ENCODE results near the gene WNT1.

WNT1 gene

DNA sequence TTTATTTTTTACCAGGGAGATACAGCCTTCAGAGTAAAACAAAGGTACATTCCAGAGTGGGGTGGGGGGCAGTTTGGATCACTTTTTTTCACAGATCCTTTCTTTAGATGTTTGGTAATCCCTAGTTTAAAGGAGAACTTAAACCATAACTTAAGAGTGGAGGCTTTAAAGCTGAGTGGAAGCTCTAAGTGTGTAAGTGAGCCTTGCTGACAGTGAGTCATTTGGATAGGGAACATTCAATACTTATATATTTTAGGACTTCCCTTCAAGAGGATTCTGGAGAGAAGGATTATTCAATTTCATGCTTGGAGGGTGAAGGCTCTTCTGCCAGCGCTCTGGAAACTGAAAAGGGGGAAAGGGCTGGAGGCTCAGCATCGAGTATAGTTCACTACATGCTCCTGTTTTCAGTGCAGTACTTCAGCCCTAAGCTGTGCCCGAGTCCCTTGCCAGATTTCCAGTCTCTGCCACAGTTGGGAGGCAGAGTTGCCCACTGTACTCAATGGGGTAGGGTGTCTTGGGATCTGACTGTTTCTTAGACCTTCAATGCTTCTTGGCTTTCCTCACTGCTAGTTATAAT lies 32.1 kb downstream of the WNT1 start:
- no peak for DNase-seq

DNA sequence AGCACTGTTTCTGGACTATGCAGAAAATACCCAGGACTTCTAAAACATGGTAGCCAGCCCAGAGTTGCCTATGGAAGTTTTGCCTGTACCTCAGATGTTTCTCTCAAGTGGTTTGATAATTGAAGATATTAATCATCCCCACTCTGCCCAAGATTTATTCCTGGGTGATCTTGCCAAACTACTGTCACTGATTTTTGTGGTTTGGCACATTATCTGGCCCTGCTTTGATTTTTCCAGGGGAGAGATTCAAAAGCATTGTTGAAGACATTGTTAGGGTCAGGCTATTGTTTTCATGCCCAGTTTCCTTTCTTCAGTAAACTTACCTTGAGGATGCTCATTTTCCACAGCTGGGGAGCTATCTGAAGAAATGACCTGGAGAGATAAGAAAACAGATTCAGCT lies 34.6 kb downstream of the WNT1 start:
- DNase-seq: no peak

DNA sequence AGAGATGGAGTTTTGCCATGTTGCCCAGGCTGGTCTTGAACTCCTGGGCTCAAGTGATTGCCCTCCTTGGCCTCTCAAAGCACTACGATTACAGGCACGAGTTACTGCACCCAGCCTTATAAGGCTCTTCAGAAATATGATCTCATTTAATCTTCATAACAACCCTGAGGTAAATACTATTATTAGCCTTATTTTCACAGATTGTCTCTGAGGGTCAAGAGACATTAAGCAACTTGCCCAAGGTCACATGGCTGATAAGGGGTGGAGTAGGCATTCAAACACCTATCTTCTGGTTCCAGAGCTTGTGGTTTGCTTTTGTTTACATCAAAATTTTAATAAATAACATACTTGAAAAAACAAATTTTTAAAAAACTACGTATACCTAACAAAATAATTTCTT lies 35.3 kb downstream of the WNT1 start:
- no peak for DNase-seq

DNA sequence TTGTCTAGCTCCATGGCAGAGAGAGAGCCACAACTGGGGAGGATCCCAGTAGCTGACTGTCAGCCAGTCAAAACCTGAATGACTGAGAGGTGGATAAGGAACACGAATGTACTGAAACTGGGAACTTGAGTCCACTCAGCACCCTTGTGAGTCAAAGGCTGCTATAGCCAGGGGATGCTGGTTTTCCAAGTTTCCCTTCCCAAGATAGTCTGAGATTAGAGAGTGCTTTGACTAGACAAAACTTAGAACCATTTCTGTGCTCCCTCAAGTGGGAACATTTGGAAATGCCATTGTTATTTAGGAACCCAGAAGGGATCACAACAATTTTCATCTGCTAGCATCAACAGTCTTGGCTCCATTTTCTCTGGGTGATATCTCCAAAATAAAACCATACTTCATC lies 36.4 kb downstream of the WNT1 start:
- peak; percentile 7 to 34 for DNase-seq

DNA sequence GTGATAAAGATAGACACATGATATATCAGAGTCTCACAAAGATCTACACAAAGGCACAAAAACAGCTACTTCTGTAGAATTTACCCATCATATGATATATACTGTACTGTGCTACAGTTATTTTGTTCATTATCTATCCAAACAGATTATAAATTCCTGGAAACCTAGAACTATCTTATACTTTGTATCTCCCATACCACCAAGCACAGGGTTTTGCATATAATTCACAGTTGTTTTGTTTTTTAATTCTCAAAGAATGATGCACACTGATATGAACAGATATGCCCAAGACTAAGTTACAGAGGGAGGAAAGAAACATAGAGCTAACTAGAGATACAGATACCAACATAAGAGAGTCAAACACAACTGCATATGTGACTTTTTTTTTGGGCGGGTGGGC lies 37.1 kb downstream of the WNT1 start:
- no peak for DNase-seq

DNA sequence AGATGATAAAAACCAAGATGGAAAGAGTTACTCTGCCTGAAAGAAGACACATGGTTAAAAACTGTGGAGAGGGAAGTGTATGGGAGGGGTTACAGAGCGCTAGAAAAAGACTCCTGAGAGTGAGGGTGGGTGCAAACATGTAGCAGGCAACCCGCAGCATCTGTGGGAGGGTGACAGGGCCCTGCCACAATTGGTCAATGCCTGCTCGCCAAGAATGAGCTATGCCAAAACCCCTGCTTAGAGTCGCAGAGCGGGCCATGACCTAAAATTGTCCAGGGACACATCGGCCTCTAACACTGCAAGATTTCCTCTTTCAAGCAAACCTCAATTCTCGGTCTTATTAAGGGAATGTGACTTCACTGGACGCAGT lies 39.8 kb downstream of the WNT1 start:
- DNase-seq: peak; percentile 60 to 65

DNA sequence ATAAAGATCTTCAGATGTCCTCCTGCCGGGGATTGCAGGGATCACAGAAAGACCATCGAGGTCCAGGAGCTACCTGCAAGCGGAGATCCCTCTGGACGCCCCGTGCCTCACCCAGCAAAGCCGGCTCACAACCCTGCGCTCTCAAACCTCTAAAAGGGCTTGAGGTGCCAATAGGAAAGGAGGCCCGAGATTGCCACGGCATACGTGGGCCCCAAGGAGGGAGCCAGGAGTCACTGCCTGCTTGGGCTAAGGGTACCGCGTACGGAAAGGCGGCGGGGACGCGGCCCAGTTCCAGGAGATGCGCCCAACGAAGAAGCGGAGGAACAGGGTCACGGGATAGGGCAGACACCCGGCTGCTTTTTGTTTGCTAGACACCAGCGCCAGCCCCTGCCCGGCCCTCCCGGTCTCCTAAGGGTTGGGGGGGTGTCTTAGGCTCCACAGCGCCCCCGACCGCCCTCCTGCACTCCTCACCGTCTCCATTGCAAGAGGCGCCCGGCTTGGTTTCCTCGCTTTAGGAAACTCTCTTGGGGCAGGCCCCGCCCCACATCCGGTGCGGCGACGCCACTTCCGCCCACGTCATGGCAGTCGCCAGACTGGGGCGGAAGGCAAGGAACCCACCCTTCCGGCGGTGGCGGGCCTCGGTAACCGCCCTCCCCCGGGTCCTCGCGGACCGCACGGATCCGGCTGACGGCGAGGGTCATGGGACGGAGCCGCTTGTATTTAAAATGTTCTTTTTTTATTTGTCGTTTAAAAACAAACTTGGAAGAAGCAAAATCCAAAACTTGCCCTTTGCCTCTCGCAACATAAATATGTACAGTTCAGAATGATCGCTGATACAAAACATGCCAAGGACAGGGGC lies 40.4 kb downstream of the WNT1 start, which contains the start of gene PRKAG1:
Gene PRKAG1, minus strand, starts transcription at position 516 of the 859 bp plus-strand sequence. Its CDS starts 36 bp downstream, at position 480.
- peak; percentile 96 to 97 for DNase-seq

DNA sequence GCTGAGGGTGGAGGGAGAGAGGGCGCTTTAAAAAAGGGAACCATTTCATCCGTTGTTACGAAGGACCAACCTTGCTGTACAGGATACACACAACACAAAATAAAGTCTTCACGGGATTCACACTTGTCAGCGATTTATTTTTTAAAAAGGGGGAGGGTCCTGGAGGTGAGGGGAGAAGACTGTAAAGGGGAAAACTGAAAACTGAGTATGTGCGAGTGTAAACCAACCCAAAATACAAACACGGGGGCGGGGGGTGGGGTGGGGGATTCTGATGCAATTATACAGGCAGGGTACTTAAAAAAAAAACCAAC lies 41.0 kb downstream of the WNT1 start:
- peak in 1 of 2 experiments; percentile 76 for DNase-seq

DNA sequence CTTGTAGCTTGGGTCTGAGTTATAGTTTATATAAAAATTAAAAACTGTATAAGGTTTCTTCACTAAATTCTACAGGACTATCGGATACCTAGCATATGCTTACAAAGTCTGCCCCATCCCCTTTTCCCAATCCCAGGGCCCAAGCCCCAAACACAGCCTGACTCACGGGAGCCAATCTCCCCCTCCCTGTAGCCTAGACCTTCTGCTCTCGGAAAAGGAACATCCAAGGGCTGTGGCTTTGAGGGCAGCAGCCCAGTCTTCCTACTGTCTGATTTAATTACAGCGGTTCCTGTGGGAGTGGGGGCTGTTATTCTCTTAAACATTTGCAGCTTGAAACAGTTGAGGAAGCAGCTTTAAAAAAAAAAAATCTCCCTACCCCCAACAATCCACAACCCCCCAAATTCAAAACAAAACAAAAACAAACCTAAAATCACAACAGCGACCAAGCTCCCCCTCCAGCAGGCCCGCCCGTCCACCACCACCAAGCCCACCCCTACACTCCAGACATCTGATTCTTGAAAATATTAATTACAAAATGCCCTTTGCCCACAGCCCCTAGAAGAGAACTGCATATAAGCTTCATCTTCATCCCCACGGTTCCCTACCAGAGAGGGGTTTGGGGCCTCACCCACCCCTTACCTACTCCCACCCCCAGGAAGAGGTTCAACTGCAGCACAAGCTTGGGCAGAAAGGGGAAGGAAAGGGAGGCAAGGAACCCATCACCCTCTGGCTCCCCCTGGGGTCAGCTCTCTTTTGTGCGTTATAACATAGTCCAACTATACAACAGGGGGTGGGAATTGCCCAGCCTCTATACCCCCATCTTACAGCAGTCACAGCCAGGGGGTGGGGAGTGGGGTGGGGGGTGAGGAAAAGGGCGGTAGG lies 41.6 kb downstream of the WNT1 start:
- peak; percentile 89 for DNase-seq

DNA sequence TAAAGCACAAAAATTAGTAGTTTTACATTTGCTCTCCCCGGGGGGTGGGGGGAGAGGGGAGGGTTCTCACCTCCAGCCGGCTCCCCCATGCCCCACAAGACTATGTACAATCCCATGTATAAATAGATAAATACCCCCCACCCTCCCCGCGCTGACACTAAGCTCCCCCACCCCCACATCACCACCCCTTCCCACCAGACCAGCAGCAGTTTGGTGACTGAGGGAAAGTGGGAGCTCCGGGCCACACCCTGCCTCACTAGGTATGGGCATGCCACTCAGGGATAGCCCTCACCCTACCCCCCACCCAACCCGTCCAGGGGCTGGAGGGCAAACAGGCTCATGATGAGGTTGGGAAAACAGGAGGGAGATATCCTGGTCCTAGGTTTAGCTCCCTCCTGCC lies 42.3 kb downstream of the WNT1 start:
- DNase-seq: no peak

DNA sequence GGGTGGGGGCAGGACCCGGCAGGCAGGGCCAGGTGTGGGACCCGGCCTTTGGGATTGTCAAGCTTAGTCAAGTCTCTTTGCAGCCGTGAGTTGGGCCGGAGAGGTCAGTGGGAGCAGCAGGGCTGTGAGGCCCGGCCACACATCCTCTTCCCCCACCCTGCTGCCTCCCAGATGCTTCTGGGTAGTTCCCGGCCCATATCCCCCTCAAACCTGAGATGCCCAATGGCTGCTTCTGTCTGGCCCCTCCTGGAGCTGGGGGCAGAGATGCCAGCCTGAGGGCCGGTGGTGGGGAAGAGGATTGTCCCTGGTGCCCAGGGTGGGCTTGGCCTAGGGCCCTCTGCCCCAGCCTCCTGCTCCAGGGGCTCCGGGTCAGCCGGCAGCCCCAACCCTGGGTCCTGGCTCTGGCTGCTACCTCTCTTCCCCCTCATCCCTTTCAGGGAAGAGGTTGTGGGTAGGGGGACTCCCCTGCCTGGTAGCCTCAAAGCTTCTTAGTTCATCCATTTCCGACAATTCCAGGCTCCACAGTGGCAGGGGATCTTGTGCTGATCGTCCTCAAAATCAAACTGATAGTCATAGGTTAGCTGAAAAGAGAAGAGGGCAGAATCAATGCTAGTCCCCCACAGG lies 43.3 kb downstream of the WNT1 start:
- no peak for DNase-seq

DNA sequence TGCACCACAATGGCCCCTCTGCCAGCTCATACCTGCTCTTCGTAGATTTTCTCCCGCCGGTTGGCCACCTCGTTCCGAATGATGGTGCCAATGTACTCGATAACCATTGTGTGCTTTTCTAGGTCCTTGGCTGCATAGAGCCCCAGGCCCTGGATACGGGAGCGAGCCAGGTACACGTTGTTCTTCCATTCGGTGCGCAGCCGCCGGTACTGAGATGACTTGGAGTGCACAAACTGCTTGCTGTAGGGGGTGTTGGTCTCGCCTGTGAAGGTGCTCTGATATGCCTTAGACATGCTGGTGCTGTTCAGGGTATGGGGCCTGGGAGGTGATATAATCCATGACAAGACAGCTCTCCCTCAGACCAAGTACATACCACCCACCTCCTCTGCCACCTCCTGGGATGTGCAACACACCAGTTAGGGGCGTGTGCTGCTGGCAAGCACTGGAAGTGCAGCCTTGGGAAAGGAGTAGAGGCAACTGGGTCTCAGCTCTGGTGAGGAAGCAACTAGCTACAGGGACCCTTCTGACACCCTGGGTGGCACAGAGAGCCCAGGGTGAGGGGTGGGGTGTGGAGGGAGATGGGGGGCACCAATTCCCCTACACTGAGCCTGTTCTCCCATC lies 44.5 kb downstream of the WNT1 start:
- no peak for DNase-seq

DNA sequence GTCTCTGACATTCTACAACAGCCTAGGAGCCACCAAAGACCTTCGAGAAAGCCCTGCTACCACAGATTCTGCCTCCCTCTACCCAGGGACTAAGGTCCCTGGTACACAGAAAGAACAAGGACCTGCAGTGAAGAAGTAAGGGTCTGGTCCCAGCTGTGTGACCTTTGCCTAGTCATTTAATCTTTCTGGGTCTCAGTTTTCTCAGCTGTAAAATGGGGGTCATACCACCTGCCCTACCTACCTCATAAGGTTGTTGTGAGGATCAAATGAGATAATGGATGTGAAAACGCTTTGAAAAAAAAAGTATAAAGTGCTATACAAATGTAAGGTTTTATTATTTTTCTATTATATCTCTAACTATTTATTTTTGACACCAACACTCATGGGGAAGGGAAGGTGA lies 45.7 kb downstream of the WNT1 start:
- DNase-seq: no peak

DNA sequence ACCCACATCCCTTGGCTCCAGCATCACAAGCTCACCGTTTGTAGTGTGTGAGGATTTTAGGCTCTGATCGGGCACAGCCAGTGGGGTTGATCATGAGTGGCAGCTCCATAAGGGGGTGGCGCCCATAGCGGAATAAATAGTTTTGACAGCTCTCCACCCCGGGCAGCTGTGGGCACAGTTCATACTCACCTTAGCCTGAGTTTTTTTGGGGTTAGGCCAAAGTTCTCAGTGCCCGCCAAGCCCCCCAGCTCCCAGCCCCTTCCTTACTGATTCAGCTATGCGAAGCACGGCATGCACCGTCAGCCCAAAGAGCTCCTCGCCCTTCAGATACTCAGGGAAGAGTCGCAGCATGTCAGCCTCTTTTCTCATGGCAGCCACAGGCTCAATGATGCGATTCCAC lies 46.4 kb downstream of the WNT1 start:
- no peak for DNase-seq

DNA sequence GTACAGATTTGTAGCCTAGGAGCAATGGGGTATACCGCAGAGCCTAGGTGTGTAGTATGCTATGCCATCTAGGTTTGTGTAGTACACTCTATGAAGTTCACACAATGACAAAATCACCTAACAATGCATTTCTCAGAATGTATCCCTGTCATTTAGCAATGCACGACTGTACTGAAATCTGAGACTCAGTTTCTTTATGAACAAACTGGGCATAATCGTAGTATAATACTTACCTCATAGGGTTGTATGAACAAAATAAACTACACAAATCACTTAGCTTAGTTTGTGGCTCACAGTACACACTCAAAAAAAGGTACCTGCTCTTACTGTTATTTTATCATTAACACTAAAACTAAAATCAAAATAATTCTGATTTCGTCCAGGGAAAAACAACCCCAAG lies 47.3 kb downstream of the WNT1 start:
- no peak for DNase-seq

DNA sequence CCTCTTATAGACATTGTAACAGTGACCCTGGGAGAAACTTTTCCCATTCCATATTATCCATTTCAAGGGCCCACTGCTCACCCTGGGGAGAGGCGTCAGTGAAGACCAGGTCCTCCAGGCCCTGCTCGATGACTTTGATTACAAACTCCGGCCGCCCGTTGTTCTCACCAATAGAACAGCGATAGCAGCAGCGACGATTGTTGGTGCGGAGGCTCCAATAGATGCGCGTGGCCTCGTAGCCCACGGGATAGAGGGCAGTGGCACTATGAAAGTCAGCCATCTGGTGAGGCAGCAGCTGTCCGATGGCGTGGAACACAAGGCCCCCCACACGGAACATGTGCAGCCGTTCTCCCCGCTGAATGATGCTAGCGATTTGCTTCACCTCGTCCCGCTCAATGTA lies 48.0 kb downstream of the WNT1 start:
- no peak for DNase-seq

DNA sequence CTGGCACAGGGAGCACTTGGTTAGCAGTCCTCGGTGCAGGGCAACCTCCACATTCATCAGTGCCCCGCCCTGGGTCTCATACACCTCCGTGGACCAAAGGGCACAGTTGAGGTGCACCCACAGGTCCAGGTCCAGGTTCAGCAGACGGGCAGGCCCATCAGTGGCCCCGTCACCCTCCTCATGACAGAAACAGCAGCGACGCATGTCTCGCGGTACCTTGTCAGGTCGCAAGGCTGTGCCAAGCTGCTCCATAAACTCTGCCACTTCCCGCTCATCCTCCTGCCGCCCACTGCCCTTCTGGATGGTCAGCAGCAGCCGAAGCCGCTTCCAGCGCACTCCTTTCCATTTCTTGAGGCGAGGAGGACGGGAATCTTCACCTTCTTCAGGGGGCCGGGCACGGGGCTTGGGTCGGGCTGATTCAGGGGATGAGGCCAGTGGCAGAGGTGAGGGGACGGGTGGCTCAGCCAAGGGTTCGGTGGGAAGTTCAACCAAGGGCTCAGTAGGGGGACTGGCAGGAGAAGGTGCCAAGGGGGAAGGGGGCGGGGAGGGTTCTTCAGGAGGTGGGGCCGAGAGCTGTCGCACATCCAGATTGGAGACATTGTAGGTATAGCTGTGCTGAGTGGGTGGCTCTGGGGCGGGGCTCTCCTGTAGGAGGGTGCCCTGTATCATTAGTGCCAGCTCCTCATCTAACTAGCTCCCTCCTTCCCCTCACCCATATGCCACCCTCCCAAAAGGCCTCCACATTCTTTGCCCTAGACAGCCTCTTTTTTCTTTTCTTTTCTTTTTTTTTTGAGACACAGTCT lies 48.8 kb downstream of the WNT1 start:
- DNase-seq: no peak

DNA sequence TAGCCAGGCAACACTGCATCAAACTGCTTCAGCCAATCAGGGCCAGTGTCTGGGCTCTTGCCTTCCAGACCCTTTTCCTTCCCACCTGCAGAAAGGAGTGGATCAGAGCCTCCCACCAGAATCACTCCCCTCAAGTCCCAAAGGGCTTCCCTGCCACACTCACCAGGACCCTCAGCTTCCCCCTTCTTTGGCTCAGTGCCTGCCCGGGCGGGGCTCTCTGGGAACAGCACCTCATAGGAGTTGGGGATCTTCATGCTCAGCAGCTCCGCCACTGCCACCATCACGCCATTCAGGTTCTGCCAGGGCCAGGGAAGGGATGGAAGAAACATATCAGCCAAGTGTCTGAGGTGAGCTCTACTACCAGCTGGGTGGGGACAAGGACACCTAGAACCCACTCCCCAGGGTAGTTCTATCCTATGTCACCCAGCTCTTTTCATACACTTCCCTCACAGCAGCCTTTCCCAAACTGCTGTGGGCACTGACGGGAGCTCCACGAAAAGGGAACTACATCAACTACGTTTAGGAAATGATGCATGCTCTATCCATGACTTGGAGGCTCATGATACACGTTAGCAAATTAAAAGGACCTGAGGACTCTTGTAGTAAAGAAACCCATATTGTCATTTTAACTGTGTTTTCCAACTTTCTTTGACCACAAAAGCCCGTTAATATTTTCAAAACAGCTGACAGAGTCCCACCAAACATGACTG lies 49.9 kb downstream of the WNT1 start:
- DNase-seq: no peak

DNA sequence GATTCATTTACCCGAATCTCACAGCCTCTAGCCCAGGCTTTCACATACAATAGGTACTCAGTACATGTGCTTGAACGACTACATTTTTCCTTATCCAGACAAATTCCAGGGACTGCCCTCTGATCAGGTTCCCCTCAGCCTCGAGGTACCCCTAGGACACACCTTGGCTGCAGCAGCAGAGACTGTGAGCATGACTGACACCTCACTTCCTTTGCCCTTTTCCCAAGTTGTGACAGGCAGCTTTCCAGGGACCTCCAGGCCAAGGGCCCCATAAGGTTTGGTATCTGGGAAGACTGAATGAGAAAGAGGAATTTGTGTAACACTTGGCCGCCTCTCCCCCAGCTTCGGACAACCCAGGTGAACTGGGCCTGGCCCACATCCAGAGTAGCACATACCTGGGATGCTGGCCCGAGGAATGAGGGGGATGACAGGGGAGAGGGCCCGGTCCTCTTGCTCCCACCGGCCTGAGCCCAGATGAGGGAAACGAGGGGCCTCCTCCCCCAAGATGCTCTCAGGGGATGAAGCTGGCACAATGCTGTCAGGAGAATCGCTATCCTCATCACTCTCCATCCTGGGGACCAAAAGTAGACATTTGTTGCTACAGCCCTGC lies 50.6 kb downstream of the WNT1 start:
- DNase-seq: no peak

DNA sequence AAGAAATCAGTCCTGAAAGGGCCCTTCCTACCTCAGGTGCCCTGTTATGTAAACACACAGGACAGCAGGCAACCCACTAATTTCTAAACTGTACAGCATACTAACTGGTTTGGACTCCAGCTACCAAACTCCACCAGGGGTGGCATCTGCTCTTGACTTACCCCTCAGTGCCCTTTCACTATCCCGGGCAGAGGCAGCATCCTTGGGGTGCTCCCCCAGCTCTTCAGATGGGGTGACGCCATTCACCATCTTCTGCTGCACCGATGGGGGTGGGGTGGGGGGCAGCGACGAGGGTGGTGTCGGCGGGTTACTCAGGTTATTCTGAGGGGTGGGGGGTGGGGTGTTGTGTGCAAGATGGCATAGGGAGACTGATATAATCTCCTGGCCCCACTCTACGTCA lies 52.0 kb downstream of the WNT1 start:
- DNase-seq: no peak
